ENCODE data around the gene IFT43. TPM values are rescaled to one million over a fixed set of nuclear protein-coding genes. Genes with fewer than 3 reads are reported as not detected.

Gene IFT43
- total RNA-seq, 1 experiment from 2014 or later, result 18.6 TPM

GRCh38 chr14:75952489-75952888 is 33.1 kb upstream of the IFT43 start:
- H3K4me3 Mint-ChIP-seq, result no peak overlapping the region
- Histone ChIP-seq H3K18ac (ENCODE audit: insufficient read length, low read depth, low read length) (no peak overlapping the region), H4K8ac (replicated peaks; ENCODE audit: insufficient read length, low read depth, low read length) (no peak overlapping the region), H3K23ac (ENCODE audit: insufficient read length, low read depth, low read length) (no peak overlapping the region), H3K27me3 (ENCODE audit: insufficient read depth, low read length) (no peaks in the 10 kb centered on the region), H3K14ac (ENCODE audit: insufficient read depth, low read length) (no peak overlapping the region), H3K79me2 (ENCODE audit: insufficient read depth, low read length) (no peaks in the 10 kb centered on the region), H2BK15ac (ENCODE audit: low read depth, low read length) (no peak overlapping the region), H3K56ac (ENCODE audit: insufficient read length, low read depth, low read length) (no peak overlapping the region), H3T11ph (ENCODE audit: low read length) (no peak overlapping the region), H3K27ac (ENCODE audit: insufficient read length, low read depth, low read length) (no peak overlapping the region), H3K4me2 (ENCODE audit: insufficient read depth, insufficient read length, low read length) (no peak overlapping the region), H3K23me2 (ENCODE audit: insufficient read length, low read depth, low read length, poor library complexity, severe bottlenecking) (no peaks in the 10 kb centered on the region), H4K20me1 (ENCODE audit: control insufficient read depth, insufficient read depth, insufficient read length) (no peaks in the 10 kb centered on the region), H3K79me1 (ENCODE audit: insufficient read depth, low read depth, low read length, poor library complexity, severe bottlenecking) (no peaks in the 10 kb centered on the region), H4K91ac (ENCODE audit: insufficient read length, low read depth, low read length) (no peak overlapping the region), H2AK5ac (ENCODE audit: insufficient read length, low read length) (no peak overlapping the region), H4K5ac (ENCODE audit: insufficient read length, low read depth, low read length) (no peak overlapping the region), H2BK5ac (ENCODE audit: insufficient read length, low read length) (no peak overlapping the region), H2BK20ac (ENCODE audit: low read depth, low read length, poor library complexity, severe bottlenecking) (no peak overlapping the region), H3K4ac (ENCODE audit: low read depth, low read length) (no peak overlapping the region), H3K9me3 (ENCODE audit: control insufficient read depth, low read depth, low read length) (no peaks in the 10 kb centered on the region), H2BK120ac (ENCODE audit: low read depth, low read length, poor library complexity, severe bottlenecking) (no peak overlapping the region), H2AFZ (ENCODE audit: low read length) (no peak overlapping the region), H2BK12ac (ENCODE audit: insufficient read length, low read depth, low read length) (no peak overlapping the region), H3K9ac (ENCODE audit: extremely low read depth, insufficient read length, low read length) (no peak overlapping the region), H3K4me1 (ENCODE audit: insufficient read depth, low read length) (no peaks in the 10 kb centered on the region)
- H3K36me3 Mint-ChIP-seq (ENCODE audit: insufficient read depth in 1 of 3, low read depth in 3 of 3), result peaks cover 6 to 10% (median 7%) of the 10 kb centered on the region in 3 experiments; a peak in 5 of 7 replicates
- H3K9me3 Mint-ChIP-seq, result no peaks in the 10 kb centered on the region
- H3K27ac Mint-ChIP-seq, result no peak overlapping the region
- no CpG with 5 or more reads among the region's 3 CpGs for WGBS (ENCODE audit: extremely low coverage, insufficient read length, low lambda C conversion rate)
- no peaks in the 10 kb centered on the region for H3K27me3 Mint-ChIP-seq (ENCODE audit: low read depth)
- H3K4me1 Mint-ChIP-seq, result peaks cover 1 to 2% of the 10 kb centered on the region in 2 experiments
- DNase-seq, result no peak
- TF ChIP-seq CTCF (conservative IDR thresholded peaks at IDR 0.05), result no peak
